DMS114 treated with DMSO at 0.1 percent for 48 hours (cell line): ENCODE results near the gene CARS1.

ENCODE experiments used
- DNase-seq: peaks from one replicate; lab custom pipeline; 2025; ENCODE audit not compliant: unreplicated experiment; lab: John Stamatoyannopoulos, UW

CARS1 gene

GRCh38 chr11:3010521-3011275 lies 46.5 kb downstream of the CARS1 start:
- no peak for DNase-seq

- DNase-seq, result no peak
These were observed 47.2 kb downstream of the CARS1 start for GRCh38 chr11:3010004-3010403.

- no peak for DNase-seq
These were observed 47.7 kb downstream of the CARS1 start for GRCh38 chr11:3009481-3009880.

DNA sequence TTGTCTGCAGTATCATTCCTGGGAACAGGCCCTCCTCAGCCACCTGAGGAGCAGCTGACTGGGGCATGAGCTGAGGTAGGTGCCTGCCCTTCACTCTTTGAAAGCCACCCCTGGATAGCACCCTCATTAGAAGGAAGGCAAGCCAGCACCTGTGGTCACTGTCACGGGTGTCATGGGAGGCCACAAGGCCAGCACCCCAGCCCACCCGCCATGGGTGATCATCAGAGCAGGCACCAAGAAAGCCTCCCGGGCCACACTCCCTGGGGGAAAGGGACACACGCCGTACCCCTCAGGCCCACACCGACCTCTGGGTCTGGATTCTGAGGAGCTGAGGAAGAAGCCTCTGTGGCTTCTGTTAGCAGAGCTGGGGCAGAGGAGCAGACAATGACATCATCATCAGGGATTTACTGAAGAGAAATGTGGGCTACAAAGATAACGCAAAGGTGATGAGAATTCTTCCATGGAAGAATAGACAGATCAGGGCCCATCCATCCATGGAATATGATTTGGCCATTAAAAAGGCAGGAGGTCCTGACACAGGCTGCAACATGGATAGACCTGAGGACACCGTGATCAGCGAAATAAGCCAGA lies 48.4 kb downstream of the CARS1 start:
- no peak for DNase-seq

GRCh38 chr11:3007404-3008010 lies 49.7 kb downstream of the CARS1 start:
- no peak for DNase-seq

- no peak for DNase-seq
These were observed 50.5 kb downstream of the CARS1 start for GRCh38 chr11:3006505-3007260.

- no peak for DNase-seq
These were observed 52.7 kb downstream of the CARS1 start for GRCh38 chr11:3004481-3004880.

DNA sequence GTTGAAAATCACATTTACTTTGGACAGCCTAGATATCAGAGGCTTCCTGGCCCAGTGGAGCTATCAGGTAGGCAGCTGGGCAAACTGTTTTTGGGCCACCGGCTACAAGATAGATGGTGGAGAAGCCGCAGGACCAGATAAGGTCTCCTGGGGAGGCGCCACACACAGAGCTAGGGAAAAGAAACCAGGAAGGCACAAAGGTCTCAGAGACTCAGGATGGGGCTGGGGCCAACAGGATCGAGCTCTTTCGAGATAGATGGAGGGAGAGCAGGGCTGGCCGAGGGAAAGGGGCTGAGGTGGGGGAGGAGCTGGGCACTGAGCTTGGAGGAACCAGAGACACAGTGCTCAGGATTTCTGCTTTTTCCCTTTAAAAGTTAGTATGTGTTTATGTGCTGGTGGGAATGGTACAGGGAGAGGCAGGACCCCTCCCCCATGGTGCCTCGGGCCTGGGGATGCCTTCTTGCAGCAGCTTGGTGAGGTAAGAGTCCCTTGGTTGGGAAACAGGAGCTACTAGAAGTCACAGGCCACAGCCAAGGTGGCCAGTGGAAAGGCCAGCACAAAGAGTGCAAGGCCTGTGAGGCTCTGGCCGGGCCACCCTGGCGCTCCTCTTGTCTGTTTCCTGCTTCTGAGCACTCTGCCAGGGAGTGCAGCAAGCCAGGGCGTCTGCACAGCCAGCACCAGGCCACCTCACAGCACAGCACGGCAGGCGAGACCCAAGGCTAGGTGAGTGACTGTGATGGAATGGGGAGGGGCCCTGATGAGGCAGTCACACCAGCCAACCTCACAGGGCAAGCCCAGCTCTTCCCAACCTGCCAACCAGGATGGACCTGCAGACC lies 53.6 kb downstream of the CARS1 start:
- DNase-seq, result no peak

DNA sequence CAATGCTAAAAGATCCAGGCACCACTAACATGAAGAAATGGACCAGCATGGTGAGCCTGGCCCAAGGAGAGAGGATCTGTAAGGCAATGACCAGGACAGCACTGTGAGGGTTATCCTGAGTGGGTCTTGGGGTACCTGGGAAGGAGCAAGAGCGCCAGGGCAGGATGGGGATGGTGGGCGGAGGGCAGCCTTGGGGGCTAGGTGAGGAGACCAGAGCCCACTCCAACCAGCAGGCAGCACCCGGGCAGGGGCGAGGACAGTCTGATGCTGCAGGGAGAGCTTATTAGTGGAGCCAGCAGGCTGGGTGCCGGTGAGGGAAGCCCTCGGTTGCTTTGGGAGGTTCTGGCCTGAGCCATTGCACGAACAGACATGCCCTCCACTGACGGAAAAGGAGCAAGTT lies 54.4 kb downstream of the CARS1 start:
- no peak for DNase-seq

DNA sequence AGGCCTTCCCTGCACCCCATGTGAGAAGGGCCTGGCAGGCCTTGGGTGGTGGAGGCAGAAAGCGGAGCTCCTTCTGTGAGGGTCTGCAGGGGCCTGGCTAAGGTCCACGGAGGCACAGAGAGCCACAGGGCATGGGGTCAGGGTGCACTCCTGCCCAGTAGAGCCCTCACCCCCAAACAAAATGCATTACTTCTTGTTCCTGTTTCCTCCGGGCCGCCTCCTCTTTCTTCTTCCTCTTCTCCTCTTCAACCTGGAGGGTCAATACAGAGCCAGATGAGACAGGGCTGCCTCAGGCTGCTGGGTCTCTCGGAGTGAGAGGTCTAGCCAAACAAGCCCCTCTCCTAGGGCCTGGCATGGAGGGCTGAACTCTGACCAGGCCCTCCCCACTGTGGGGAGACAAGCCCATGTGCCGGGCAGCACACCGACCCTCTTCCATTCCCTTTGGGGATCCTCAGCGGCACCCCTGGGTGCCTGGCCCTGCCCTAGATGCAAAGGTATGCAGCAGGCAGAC lies 54.8 kb downstream of the CARS1 start:
- DNase-seq, result no peak

GRCh38 chr11:3001496-3001895 lies 55.7 kb downstream of the CARS1 start:
- DNase-seq, result no peak

DNA sequence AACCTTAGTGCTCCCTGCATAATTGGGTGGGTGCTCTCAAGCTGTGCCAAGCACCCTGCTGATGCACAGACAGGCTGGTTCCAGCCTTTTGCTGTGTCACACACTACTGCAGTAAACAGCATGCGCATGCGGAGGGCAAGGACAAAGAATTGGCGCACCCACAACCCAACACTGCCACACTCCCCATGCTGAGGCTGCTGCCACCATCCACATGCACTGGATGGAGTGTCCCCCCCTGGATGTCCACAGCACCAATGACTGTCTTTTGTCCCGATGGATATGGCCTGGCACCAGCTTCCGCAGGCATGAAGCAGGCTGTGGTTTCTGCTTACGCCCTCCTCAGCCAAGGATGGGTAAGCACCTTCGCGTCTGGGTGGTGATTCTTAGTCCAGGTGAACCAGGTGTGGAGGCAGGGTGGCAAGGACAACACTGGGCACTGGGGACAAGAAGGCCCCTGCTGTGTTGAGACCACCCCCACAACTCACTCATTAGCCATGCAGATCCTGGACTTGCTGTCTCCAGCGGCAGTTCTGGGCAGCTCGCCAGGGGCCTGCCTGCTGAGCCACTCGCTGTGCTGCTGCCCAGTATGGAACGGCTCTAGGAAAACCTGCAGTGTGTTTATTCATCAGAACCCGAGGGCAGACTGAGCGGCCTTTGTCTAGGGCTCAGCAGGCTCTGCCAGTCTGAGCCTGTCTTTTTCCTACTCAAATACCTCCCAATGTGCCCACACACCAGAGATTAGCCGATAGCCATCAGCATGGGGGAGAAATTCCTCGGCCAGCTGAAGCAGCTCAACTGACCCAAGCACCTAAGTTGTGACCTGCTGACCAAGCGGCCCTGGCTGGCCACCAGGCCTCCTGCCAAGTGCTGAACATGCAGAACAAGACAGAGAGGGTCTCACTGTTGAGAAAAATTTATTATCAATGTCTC lies 56.9 kb downstream of the CARS1 start:
- DNase-seq, result no peak

GRCh38 chr11:2999464-2999998 lies 57.7 kb downstream of the CARS1 start:
- DNase-seq, result no peak

- DNase-seq, result no peak
These were observed 59.0 kb downstream of the CARS1 start for GRCh38 chr11:2998073-2998850.

DNA sequence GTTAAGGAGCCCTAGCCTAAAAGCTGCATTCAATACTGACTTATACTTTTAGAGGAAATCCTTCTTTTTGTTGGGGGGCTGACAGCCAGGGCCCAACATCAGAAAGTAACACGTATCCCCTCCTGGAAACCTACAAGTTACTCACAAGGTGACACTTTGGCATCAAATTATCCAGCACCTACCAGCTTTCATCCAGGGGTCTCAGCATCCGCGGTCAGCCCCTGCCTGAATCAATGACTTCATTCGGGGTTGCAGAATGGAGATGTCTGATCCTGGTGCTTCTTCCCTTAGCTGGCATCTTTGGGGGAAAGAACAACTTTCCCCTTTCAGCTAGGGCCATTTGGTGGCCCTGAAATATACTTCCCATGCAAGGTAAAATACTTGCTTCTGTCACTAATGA lies 59.8 kb downstream of the CARS1 start:
- DNase-seq, result no peak

- no peak for DNase-seq
These were observed 60.2 kb downstream of the CARS1 start for GRCh38 chr11:2996976-2997375.

GRCh38 chr11:2995893-2996554 lies 61.2 kb downstream of the CARS1 start:
- no peak for DNase-seq

GRCh38 chr11:2995031-2995561 lies 62.1 kb downstream of the CARS1 start:
- DNase-seq, result no peak
